Germinal center (tissue), 1 donor: ENCODE measurements around the gene RAD51.
"Not testable (repeated sequence)": the region's sequence is repeated elsewhere in the genome, so short reads cannot be mapped to it uniquely, and the experiment has no call there.

Experiments used
- DNase-seq: peaks from one replicate; pipeline ENCODE4 v3.0.0; 2012; ENCODE audit warnings: mixed read lengths, low spot score

Gene RAD51

DNA sequence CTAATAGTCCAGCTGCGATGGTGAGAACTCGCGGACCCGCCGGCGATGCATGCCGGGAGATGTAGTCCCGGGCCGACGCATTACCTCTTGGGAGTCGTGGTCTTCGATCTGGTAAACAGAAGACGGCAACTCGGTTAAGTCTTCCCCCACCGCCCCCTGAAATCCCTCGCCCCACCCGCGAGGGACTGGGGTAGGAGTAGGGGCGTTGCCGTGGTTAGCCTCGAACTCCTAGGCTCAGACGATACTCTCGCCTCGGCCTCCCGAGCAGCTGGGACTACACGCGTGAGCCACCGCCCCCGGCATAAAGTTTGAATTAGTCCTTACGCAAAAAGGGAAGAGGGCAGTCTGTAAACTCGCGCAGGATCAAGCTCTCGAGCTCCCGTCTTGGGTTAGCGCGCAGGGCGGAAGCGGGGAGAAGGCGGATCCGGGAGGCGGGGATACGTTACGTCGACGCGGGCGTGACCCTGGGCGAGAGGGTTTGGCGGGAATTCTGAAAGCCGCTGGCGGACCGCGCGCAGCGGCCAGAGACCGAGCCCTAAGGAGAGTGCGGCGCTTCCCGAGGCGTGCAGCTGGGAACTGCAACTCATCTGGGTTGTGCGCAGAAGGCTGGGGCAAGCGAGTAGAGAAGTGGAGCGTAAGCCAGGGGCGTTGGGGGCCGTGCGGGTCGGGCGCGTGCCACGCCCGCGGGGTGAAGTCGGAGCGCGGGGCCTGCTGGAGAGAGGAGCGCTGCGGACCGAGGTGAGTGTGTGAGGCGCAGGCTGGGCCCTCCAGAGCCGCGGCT is at the start of gene RAD51:
Gene RAD51 (plus strand): TSS at position 487 of the 781 bp plus-strand sequence. CDS start 3,585 bp downstream, outside the sequence.
- peak; percentile 95 for DNase-seq

- no peak for DNase-seq
Observed at GRCh38 chr15:40647523-40647922, 47.5 kb upstream of the RAD51 start.

GRCh38 chr15:40650479-40650878 is 44.5 kb upstream of the RAD51 start:
- no peak for DNase-seq

DNA sequence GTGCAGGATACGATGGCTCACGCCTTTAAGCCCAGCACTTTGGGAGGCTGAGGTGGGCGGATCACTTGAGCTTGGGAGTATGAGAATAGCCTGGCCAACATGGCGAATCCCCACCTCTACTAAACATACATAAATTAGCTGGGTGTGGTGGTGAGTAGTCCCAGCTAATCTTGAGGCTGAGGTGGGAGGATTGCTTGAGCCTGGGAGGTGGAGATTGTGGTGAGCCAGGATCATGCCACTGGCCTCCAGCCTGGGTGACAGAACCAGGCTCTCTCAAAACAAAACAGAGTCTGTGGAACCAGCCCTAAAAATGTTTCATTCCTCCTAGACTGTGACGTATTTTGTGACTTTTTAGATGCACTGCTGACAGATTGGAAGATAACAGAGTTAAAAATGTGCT is 34.3 kb upstream of the RAD51 start:
- no peak for DNase-seq

DNA sequence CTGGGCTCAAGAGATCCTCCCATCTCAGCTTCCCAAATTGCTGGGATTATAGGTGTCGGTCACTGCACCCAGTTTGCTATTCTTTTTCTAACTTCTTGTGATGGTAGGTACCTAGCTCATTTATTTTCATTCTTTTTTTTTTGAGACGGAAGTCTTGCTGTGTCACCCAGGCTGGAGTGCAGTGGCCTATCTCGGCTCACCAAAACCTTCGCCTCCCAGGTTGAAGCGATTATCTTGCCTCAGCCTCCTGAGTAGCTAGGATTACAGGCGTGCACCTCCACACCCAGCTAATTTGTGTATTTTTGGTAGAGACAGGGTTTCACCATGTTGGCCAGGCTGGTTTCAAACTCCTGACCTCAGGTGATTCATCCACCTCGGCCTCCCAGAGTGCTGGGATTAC is 30.1 kb upstream of the RAD51 start:
- no peak for DNase-seq

GRCh38 chr15:40676290-40676689 is 18.7 kb upstream of the RAD51 start:
- not testable (repeated sequence) for DNase-seq

DNA sequence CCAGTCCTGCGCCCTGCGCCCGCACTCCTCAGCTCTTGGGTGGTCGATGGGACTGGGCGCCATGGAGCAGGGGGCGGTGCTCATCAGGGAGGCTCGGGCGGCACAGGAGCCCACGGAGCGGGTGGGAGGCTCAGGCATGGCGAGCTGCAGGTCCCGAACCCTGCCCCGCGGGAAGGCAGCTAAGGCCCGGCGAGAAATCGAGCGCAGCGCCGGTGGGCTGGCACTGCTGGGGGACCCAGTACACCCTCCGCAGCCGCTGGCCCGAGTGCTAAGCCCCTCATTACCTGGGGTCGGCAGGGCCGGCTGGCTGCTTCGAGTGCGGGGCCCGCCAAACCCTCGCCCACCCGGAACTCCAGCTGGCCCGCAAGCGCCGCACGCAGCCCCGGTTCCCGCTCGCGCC is 18.1 kb upstream of the RAD51 start:
- not testable (repeated sequence) for DNase-seq

- DNase-seq, result no peak
Observed at GRCh38 chr15:40680151-40680550, 14.8 kb upstream of the RAD51 start.

GRCh38 chr15:40680959-40681358 is 14.0 kb upstream of the RAD51 start:
- not testable (repeated sequence) for DNase-seq

DNA sequence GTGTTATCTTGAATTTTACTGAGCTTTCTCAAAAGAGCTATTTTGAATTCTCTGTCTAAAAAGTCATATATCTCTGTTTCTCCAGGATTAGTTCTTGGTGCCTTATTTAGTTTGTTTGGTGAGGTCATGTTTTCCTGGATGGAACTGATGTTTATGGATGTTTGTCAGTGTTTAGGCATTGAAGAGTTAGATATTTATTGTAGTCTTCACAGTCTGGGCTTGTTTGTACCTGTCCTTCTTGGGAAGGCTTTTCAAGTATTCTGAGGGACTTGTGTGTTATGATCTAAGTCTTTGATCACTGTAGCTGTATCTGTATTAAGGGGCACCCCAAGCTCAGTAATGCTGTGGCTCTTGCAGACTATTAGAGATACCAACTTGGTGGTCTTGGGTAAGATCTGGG is 10.6 kb upstream of the RAD51 start:
- DNase-seq, result no peak

DNA sequence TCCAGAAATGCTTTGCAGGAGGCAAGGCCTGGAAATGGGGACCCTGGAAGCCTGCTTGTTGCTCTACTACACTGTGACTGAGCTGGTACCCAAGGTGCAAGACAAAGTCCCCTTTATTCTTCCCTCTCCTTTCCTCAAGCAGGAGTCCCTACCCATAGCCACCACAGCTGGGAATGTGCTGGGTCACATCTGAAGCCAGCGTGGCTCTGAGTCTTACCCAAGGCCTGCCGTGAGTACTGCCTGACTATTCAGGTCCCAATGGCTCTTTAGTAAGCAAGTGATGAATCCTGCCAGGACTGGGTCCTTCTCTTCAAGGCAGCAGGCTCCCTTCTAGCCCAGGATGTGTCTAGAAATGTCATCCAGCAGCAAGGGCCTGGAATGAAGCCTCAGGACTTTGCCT is 9.6 kb upstream of the RAD51 start:
- no peak for DNase-seq

- no peak for DNase-seq
Observed at GRCh38 chr15:40688932-40689799, 5.8 kb upstream of the RAD51 start.

GRCh38 chr15:40691737-40692136 is 3.2 kb upstream of the RAD51 start:
- no peak for DNase-seq

- peak; percentile 25 for DNase-seq
Observed at GRCh38 chr15:40693904-40694687, 878 bp upstream of the RAD51 start.

GRCh38 chr15:40695469-40695890 is 506 bp downstream of the RAD51 start:
- DNase-seq, result peak; percentile 51

DNA sequence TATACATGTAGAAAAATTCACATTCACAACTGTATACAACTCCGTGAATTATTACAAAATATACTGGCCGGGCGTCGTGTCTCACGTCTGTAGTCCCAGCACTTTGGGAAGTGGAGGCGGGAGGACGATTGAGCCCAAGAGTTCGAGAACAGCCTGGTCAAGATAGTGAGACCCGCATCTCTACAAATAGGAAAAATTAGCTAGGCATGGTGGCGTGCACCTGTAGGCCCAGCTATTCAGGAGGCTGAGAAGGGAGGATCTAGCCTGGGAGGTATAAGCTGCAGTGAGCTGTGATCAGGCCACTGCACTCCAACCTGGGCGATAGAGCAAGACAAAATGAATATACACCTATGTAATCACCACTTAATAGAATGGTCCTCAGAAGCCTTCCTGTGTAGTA is 1.3 kb downstream of the RAD51 start:
- DNase-seq, result no peak

DNA sequence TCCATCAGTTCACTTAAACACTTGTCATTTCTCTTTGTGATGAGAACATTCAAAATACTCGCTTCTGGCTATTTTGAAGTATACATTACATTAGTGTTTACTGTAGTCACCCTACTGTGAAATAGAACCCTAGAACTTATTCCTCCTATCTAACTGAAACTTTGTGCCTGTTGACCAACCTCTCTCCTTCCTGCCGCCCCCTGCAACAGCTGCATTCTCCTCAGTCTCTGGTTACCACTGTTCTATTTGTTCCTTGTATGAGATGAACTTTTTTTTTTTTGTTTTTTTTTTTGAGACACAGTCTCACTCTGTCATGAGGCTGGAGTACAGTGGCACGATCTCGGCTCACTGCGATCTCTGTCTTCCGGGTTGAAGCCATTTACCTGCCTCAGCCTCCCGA is 2.9 kb downstream of the RAD51 start:
- DNase-seq, result no peak

- peak; percentile 14 for DNase-seq
Observed at GRCh38 chr15:40702077-40702476, 7.1 kb downstream of the RAD51 start.

- DNase-seq, result no peak
Observed at GRCh38 chr15:40706121-40706520, 11.1 kb downstream of the RAD51 start.

DNA sequence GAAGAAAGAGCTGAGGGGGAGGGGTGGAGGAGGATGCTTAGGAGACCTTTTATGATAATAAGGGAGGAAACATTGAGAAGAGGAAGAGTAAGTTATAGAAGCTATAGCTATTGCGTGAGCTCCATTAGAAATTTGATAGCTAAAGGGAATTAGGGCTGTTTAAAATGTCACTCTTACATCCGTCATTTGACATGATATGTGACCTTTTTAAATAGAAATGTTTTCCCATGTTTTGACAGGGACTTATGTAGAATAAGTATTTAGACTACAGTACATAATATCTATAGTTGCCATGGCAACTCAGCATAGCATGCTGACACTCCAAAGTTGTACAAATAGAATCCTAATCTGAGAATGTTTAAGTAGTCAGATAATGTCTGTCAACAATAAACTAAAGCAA is 19.2 kb downstream of the RAD51 start:
- DNase-seq, result no peak

GRCh38 chr15:40716165-40716564 is 21.2 kb downstream of the RAD51 start:
- DNase-seq, result no peak

- DNase-seq, result no peak
Observed at GRCh38 chr15:40721701-40722100, 26.7 kb downstream of the RAD51 start.
